ENCODE data around the gene OBP2B. TPM values are rescaled to one million over a fixed set of nuclear protein-coding genes. Genes with fewer than 3 reads are reported as not detected.
A peak's percentile ranks its signal among the peaks of the same experiment; 100 is the strongest.

The OBP2B gene
- polyA plus RNA-seq, 3 donors: not detected

GRCh38 chr9:133164191-133164590 is 44.9 kb downstream of the OBP2B start:
- Histone ChIP-seq H3K4me2 (replicated peaks; ENCODE audit: extremely low read depth, low read length, poor library complexity, severe bottlenecking) (peak overlapping the region; percentile 88), H3K4me3 (replicated peaks in 1 of 3; ENCODE audit: low read depth in 2 of 3, low read length in 3 of 3) (peak overlapping the region; percentile 70 to 96 (median 87)), H3K9ac (ENCODE audit: insufficient read depth, low read length, poor library complexity, severe bottlenecking) (peak overlapping the region; percentile 89), H3K27ac (ENCODE audit: low read depth in 1 of 2, low read length in 2 of 2) (peak overlapping the region in 1 of 2 donors; percentile 89), H3K36me3 (replicated peaks in 1 of 2; ENCODE audit: control insufficient read depth in 1 of 2, insufficient read depth in 2 of 2, low read length in 2 of 2) (peaks cover 12 to 15% of the 10 kb centered on the region in 2 donors), H3K4me1 (ENCODE audit: control insufficient read depth in 1 of 2, insufficient read depth in 2 of 2, low read length in 2 of 2) (peaks cover 32 to 38% of the 10 kb centered on the region in 2 donors), H3K27me3 (ENCODE audit: control insufficient read depth in 2 of 2, insufficient read depth in 2 of 2, low read length in 2 of 2) (peaks cover 0 to 6% of the 10 kb centered on the region in 2 donors), H3K9me3 (replicated peaks in 1 of 2; ENCODE audit: control insufficient read depth in 1 of 2, insufficient read depth in 1 of 2, low read length in 2 of 2) (no peaks in the 10 kb centered on the region), H2AFZ (ENCODE audit: insufficient read depth, low read depth, low read length, poor library complexity, severe bottlenecking) (peak overlapping the region; percentile 92), H4K20me1 (ENCODE audit: insufficient read depth, low read length) (peaks cover 40% of the 10 kb centered on the region), H3K79me2 (ENCODE audit: insufficient read depth, low read length) (peaks cover 9% of the 10 kb centered on the region)
- 47% methylated on average over 11 of the region's 13 CpGs for WGBS (ENCODE audit: insufficient coverage)
- peaks cover 30% of the 10 kb centered on the region for H3K4me1 Mint-ChIP-seq
- no peaks in the 10 kb centered on the region for H3K9me3 Mint-ChIP-seq
- no peak for TF ChIP-seq CTCF (IDR thresholded peaks at IDR 0.05)
- H3K27me3 Mint-ChIP-seq (ENCODE audit: low read depth in 3 of 3): peaks cover 4 to 27% (median 13%) of the 10 kb centered on the region in 3 donors
- intact Hi-C loops (cut with micrococcal nuclease): no loop called here
- H3K27ac Mint-ChIP-seq: peak overlapping the region in 5 of 7 donors; percentile 1 to 86 (median 74)
- peaks cover 18 to 25% of the 10 kb centered on the region in 2 donors for H3K36me3 Mint-ChIP-seq
- peak overlapping the region; percentile 81 to 89 for H3K4me3 Mint-ChIP-seq
- no peak for DNase-seq

GRCh38 chr9:133163504-133164172 is 45.4 kb downstream of the OBP2B start, which contains the start of gene GBGT1:
Gene GBGT1, minus strand, starts transcription at chr9:133163914. Its CDS starts 1,502 bp downstream, at chr9:133162412.
- peaks cover 14 to 21% of the 10 kb centered on the region in 2 donors for H3K36me3 ChIP-seq (replicated peaks in 1 of 2; ENCODE audit: control insufficient read depth in 1 of 2, insufficient read depth in 2 of 2, low read length in 2 of 2)
- peak within 1 kb of the TSS; percentile 81 to 89 for H3K4me3 Mint-ChIP-seq
- H3K4me1 ChIP-seq (ENCODE audit: control insufficient read depth in 1 of 2, insufficient read depth in 2 of 2, low read length in 2 of 2): peaks cover 32 to 38% of the 10 kb centered on the region in 2 donors
- peaks cover 30% of the 10 kb centered on the region for H3K4me1 Mint-ChIP-seq
- intact Hi-C loops (cut with micrococcal nuclease): loop anchor here in 1 of 2 donors (2.0 kb wide), 1 partner anchor 15 kb away; no protein-coding TSS in a partner anchor
- H4K20me1 ChIP-seq (ENCODE audit: insufficient read depth, low read length): peaks cover 45% of the 10 kb centered on the region
- under 1% methylated on average over 43 of the region's 56 CpGs for WGBS (ENCODE audit: insufficient coverage)
- H3K27me3 Mint-ChIP-seq (ENCODE audit: low read depth in 3 of 3): peaks cover 4 to 26% (median 13%) of the 10 kb centered on the region in 3 donors
- H3K4me3 ChIP-seq (replicated peaks in 1 of 3; ENCODE audit: low read depth in 2 of 3, low read length in 3 of 3): peak within 1 kb of the TSS; percentile 70 to 96 (median 87)
- peak within 1 kb of the TSS; percentile 92 for H2AFZ ChIP-seq (ENCODE audit: insufficient read depth, low read depth, low read length, poor library complexity, severe bottlenecking)
- peaks cover 0 to 6% of the 10 kb centered on the region in 2 donors for H3K27me3 ChIP-seq (ENCODE audit: control insufficient read depth in 2 of 2, insufficient read depth in 2 of 2, low read length in 2 of 2)
- H3K9me3 Mint-ChIP-seq: no peaks in the 10 kb centered on the region
- no peak for TF ChIP-seq CTCF (IDR thresholded peaks at IDR 0.05)
- H3K79me2 ChIP-seq (ENCODE audit: insufficient read depth, low read length): peaks cover 9% of the 10 kb centered on the region
- H3K9ac ChIP-seq (ENCODE audit: insufficient read depth, low read length, poor library complexity, severe bottlenecking): peak within 1 kb of the TSS; percentile 89
- H3K4me2 ChIP-seq (replicated peaks; ENCODE audit: extremely low read depth, low read length, poor library complexity, severe bottlenecking): peak within 1 kb of the TSS; percentile 88
- no peaks in the 10 kb centered on the region for H3K9me3 ChIP-seq (replicated peaks in 1 of 2; ENCODE audit: control insufficient read depth in 1 of 2, insufficient read depth in 1 of 2, low read length in 2 of 2)
- peaks cover 21 to 30% of the 10 kb centered on the region in 2 donors for H3K36me3 Mint-ChIP-seq
- DNase-seq: peak; percentile 59 to 78 (median 73)
- H3K27ac ChIP-seq (ENCODE audit: low read depth in 1 of 2, low read length in 2 of 2): peak within 1 kb of the TSS in 1 of 2 donors; percentile 89
- peak within 1 kb of the TSS in 5 of 7 donors; percentile 53 to 86 (median 74) for H3K27ac Mint-ChIP-seq
